ENCODE measurements around the gene ZNF654. TPM values are rescaled to one million over a fixed set of nuclear protein-coding genes. Genes with fewer than 3 reads are reported as not detected.
A peak's percentile ranks its signal among the peaks of the same experiment; 100 is the strongest.

Gene ZNF654
- polyA plus RNA-seq, 6 donors from 2014 or later = 7.6 to 18.5 (median 15.8) TPM

DNA sequence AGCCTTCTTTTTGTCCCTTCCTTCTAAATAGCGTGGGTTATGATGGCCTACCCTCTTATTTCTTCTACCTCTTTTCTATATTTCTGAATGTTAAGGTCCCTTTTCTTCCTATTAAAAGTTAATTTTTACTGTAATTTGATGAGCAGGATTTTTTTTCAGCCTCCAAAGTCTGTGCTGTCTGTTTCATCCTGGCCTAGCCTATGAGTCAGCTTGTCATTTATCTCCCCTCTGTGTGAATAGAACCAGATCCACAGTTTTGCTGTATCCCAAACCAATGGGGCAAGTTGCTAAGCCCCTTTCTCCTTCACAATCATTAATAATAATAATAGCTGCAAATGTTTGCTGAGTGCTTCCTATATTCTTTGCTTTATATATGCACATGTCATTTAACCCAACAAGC, 72.6 kb downstream of the ZNF654 start:
- H3K9me3 Mint-ChIP-seq = no peaks in the 10 kb centered on the region
- H3K27me3 Mint-ChIP-seq = no peaks in the 10 kb centered on the region
- H3K4me3 Mint-ChIP-seq = no peak overlapping the region
- peaks cover 6 to 16% of the 10 kb centered on the region in 2 donors for H3K36me3 Mint-ChIP-seq
- H3K27ac Mint-ChIP-seq = peak overlapping the region in 1 of 6 donors; percentile 92
- ATAC-seq (ENCODE audit: low read depth in 2 of 2) (no peak), DNase-seq (no peak)
- peaks cover 4 to 6% (median 4%) of the 10 kb centered on the region in 3 donors for H3K4me1 Mint-ChIP-seq

DNA sequence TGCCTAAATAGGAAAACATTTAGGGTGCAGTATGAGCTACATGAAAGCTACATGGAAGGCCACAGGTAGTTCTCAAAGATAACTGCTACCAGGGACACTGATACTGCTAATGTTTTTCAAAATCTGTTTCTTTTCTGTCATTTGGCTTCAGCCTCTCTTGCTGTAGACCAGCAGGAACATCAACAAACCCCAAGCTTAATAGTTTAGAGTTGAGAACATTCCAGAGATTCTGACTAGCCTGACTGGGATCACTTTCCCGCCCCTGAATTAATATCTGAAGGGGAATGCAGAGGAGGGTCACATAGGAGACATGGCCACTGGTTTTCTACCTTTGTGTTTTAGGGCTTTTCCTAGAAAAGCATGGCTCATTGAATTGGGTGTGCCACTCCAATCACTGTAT, 73.8 kb downstream of the ZNF654 start:
- H3K4me1 Mint-ChIP-seq = peaks cover 0 to 4% (median 0%) of the 10 kb centered on the region in 3 donors
- no peak overlapping the region for H3K27ac Mint-ChIP-seq
- no peak for DNase-seq
- no peaks in the 10 kb centered on the region for H3K9me3 Mint-ChIP-seq
- H3K36me3 Mint-ChIP-seq = peaks cover 6 to 12% of the 10 kb centered on the region in 2 donors
- H3K27me3 Mint-ChIP-seq = no peaks in the 10 kb centered on the region
- no peak for ATAC-seq (ENCODE audit: low read depth in 2 of 2)
- no peak overlapping the region for H3K4me3 Mint-ChIP-seq

DNA sequence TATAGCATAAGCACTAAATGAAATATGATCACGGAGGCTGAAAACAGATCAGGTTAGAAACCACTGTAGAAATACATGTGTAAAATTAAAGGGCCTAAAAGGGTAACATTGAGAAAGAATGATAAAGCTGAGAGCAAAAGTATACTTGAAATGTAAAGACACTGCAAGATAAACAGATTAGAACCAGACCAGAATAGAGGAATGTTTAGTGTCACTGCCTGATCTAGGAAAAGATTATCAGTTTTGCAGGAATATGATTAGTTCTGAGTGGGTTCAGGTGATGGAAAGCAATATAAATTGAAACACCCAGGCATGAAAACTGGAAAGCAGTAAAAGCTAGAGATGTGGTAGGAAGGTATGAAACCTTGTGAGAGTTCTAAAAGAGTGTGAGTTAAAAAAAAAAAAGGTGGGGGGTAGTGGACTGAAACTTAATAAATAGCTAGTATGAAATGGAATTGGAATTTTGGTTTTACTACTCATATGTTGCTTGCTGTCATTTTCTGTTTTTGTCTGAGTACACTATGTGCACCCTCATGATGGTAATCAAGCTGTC, 74.7 kb downstream of the ZNF654 start:
- no peak for ATAC-seq (ENCODE audit: low read depth in 2 of 2)
- H3K27ac Mint-ChIP-seq = peak overlapping the region in 3 of 6 donors; percentile 0 to 83 (median 67)
- DNase-seq = no peak
- H3K27me3 Mint-ChIP-seq = no peaks in the 10 kb centered on the region
- H3K4me3 Mint-ChIP-seq = no peak overlapping the region
- H3K9me3 Mint-ChIP-seq = no peaks in the 10 kb centered on the region
- peaks cover 6 to 14% of the 10 kb centered on the region in 2 donors for H3K36me3 Mint-ChIP-seq
- H3K4me1 Mint-ChIP-seq = peaks cover 0 to 4% (median 0%) of the 10 kb centered on the region in 3 donors

DNA sequence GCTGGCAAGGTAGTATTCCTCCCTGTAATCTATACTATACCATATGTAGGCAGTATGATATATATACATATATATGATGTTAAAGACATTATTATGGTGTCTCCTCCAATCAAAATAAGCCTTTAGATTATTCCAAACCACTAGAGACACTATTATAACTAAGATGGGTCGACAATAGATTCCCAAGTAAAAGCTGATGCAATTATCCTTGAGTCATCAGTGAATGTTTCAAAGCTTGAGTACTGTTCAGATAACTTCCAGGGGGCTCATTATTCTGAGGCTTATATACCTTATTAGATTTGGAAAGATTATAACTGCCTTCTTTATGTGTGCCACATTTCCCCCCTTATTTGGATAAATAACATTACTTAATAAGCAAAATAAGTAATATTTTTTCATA, 78.8 kb downstream of the ZNF654 start:
- Mint-ChIP-seq H3K4me1 (peaks cover 0 to 4% (median 0%) of the 10 kb centered on the region in 3 donors), H3K9me3 (no peaks in the 10 kb centered on the region), H3K4me3 (no peak overlapping the region), H3K36me3 (peaks cover 14 to 23% of the 10 kb centered on the region in 2 donors), H3K27ac (no peak overlapping the region), H3K27me3 (no peaks in the 10 kb centered on the region)
- no peak for DNase-seq
- ATAC-seq (ENCODE audit: low read depth in 2 of 2) = no peak

DNA sequence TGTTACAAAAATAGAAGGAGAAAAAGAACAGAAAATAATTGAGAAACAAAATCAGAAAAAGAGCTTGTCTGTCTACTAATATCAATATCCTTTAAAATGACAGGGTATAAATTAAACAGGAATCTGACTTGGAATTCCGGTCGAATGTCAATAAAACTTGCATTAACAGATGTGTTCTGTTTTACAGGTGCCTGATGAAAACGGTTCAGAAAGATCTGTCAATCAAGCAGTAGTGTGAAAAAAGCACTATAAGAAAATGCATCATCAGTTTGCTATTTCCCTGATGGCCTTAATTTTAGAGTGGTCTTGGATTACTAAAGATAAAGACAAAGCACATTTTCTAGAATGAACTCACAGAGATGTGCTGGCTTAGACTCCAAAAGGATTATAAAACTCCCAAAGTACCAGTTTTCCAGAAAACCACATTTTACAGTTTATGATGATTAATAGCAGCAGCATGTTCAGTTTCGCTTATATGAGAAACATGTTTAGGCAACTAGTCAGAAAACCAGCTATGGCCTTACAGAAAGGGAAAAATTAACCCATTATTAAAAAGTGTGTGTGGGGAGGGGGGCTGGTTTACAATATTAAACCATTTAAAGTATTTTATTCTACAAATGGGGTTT, 82.5 kb downstream of the ZNF654 start:
- Mint-ChIP-seq H3K9me3 (no peaks in the 10 kb centered on the region), H3K4me3 (no peak overlapping the region), H3K36me3 (peaks cover 9 to 17% of the 10 kb centered on the region in 2 donors), H3K27ac (no peak overlapping the region), H3K27me3 (no peaks in the 10 kb centered on the region), H3K4me1 (no peaks in the 10 kb centered on the region)
- ATAC-seq (ENCODE audit: low read depth in 2 of 2) (no peak), DNase-seq (no peak)

DNA sequence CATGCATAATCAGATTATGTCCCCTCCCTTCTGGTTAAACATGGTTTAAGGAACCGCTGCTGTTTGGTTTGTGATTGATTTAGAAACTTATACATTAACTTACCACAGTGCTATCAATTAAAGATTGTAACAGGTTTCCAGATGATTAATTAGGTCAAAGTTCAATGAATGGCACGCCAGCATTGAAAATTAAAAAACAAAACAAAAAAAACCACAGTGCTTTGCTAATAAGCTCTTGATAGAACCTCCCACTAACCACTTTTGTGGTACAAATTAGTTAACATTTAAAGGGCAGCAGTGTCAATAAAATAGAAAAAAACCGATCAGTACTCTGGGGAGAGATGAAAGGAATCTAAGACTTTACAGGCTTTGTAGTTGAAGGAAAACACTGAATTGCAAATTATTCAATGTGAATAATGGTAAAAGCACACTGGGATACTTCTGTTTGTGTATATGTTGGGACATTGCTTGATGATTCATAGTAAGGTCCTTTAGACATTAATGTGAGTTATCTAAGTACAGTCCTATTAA, 83.1 kb downstream of the ZNF654 start:
- peak overlapping the region in 1 of 6 donors; percentile 1 for H3K27ac Mint-ChIP-seq
- H3K36me3 Mint-ChIP-seq = peaks cover 8 to 15% of the 10 kb centered on the region in 2 donors
- DNase-seq (no peak), ATAC-seq (ENCODE audit: low read depth in 2 of 2) (no peak)
- no peaks in the 10 kb centered on the region for H3K27me3 Mint-ChIP-seq
- no peaks in the 10 kb centered on the region for H3K9me3 Mint-ChIP-seq
- no peaks in the 10 kb centered on the region for H3K4me1 Mint-ChIP-seq
- H3K4me3 Mint-ChIP-seq = no peak overlapping the region

DNA sequence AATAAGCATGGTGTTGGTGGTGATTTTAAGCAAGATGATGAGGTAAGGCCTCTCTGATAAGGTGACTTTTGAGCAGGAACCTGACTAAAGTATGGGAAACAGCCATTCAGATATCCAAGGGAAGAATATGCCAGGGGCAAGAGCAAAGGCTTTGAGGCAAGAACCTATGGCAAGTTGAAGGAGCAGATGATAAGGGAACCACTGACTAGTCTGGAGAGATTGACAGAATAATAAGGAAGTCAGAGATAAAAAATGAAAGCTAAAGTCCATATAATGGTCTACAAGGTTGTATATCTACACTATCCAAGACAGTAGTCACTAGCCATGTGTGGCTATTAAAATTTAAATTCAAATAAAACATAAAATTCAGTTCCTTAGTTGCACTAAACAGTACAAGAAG, 88.2 kb downstream of the ZNF654 start:
- Mint-ChIP-seq H3K27me3 (no peaks in the 10 kb centered on the region), H3K4me1 (peaks cover 7 to 25% (median 18%) of the 10 kb centered on the region in 3 donors), H3K36me3 (no peaks in the 10 kb centered on the region), H3K9me3 (no peaks in the 10 kb centered on the region), H3K4me3 (peak overlapping the region in 2 of 8 donors; percentile 71 to 100), H3K27ac (peak overlapping the region in 1 of 6 donors; percentile 32)
- ATAC-seq (ENCODE audit: low read depth in 2 of 2) (no peak), DNase-seq (no peak)

DNA sequence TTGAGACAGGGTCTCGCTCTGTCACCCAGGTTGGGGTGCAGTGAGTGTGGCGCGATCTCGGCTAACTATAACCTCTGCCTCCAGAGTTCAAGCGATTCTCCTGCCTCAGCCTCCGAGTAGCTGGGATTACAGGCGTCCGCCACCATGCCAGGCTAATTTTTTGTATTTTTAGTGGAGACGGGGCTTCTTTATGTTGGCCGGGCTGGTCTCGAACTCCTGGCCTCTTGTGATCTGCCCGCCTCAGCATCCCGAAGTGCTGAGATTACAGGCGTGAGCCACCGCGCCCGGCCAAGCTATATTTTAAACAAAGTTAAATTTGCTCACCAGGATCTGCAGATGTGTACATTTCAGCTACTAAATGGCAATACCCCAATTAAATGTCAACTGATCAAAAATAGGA, 89.6 kb downstream of the ZNF654 start:
- Mint-ChIP-seq H3K9me3 (no peaks in the 10 kb centered on the region), H3K36me3 (no peaks in the 10 kb centered on the region), H3K27ac (peak overlapping the region in 4 of 6 donors; percentile 10 to 95 (median 84)), H3K4me3 (peak overlapping the region; percentile 48 to 100 (median 98)), H3K27me3 (no peaks in the 10 kb centered on the region), H3K4me1 (peaks cover 12 to 34% (median 25%) of the 10 kb centered on the region in 3 donors)
- ATAC-seq (ENCODE audit: low read depth in 2 of 2) (no peak), DNase-seq (no peak)

DNA sequence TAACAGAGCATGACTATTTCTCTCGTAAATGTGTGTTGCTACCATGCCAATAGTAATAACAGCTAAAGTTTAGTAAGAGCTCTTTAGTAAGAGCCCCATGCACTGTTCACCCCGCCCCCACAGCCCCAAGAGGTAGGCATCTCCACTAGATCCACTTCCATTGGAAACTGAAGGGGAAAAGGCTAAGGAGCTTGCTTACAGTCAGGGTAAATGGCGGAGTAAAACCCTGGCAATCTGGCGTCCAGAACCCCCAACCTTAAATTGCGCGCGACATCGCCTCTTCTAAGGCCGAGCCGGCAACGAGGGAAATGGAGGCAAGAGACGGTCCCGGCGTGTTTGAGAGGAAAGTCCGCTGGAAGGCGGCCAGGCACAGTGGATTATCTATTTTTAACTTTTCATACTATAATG, 90.0 kb downstream of the ZNF654 start:
- Mint-ChIP-seq H3K36me3 (no peaks in the 10 kb centered on the region), H3K9me3 (no peaks in the 10 kb centered on the region), H3K4me3 (peak overlapping the region; percentile 94 to 100 (median 98)), H3K27me3 (no peaks in the 10 kb centered on the region), H3K4me1 (peaks cover 12 to 34% (median 25%) of the 10 kb centered on the region in 3 donors), H3K27ac (peak overlapping the region; percentile 95 to 98 (median 96))
- ATAC-seq (ENCODE audit: low read depth in 2 of 2) (peak in 1 of 2 donors; percentile 2), DNase-seq (no peak)

DNA sequence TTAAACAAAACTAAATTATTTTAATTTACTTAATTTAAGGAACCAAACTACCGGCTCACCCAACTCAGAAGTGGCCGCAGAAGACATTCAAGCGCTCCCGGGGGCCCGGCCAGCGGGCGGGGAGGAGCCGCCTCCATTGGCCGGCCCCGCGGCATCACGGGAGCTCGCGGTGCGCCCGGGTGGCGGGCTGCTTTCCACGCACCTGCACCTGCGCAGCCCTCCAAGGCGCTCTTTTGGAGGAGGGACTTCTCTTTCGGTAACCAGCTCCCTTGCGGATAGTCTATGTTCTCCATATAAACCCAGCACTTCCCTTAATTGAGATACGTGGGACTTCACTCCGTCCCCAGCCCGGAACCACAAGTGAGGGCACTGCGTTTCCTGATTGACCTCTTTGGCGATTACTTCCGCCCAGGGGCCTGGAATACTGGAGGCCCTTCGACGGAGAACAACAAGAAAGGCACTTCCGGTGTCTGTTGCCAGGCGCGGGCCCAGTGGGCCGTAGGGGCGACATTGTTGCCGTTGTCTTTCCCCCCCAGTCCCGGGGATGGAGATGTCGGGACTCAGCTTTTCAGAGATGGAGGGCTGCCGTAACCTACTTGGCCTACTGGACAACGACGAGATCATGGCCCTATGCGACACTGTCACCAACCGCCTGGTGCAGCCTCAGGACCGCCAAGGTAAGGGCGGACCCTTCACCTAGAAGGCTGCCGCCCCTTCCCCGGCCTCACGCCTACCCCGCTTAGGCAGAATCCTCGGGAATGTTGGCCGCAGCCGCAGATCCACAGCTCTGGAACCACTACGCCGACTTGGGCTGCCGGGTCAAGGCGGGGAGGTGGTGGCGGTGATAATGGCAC, 90.7 kb downstream of the ZNF654 start, which contains the start of gene C3orf38:
C3orf38 (plus strand) TSS at position 451 of the 854 bp plus-strand sequence; CDS start at position 545, 94 bp downstream.
- peak within 1 kb of the TSS; percentile 94 to 100 (median 98) for H3K4me3 Mint-ChIP-seq
- peak within 1 kb of the TSS; percentile 95 to 99 (median 98) for H3K27ac Mint-ChIP-seq
- DNase-seq (peak; percentile 86), ATAC-seq (ENCODE audit: low read depth in 2 of 2) (peak; percentile 86 to 87)
- H3K9me3 Mint-ChIP-seq = no peaks in the 10 kb centered on the region
- peaks cover 0 to 3% of the 10 kb centered on the region in 2 donors for H3K36me3 Mint-ChIP-seq
- H3K27me3 Mint-ChIP-seq = no peaks in the 10 kb centered on the region
- H3K4me1 Mint-ChIP-seq = peaks cover 12 to 34% (median 25%) of the 10 kb centered on the region in 3 donors

DNA sequence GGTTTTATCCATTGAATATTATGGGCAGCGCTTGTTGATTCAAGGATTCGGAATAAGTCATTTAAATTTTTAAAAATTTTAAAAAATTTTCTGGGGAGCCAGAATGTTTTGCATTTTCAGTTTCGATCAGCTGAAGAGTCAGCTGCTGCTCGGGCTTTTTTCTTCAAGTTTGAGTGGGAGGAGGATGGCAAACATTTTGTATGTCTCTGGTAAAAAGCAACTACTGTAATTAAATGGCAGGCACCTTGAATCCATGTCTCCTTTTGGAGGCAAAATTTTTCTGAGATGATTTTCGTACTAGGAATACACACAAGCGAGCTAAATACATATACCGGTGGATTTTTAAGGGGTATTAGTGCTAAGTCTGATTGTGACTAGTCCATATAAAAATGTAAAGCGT, 91.3 kb downstream of the ZNF654 start:
- no peaks in the 10 kb centered on the region for H3K9me3 Mint-ChIP-seq
- DNase-seq (peak; percentile 51), ATAC-seq (ENCODE audit: low read depth in 2 of 2) (peak; percentile 33 to 38)
- peaks cover 12 to 34% (median 25%) of the 10 kb centered on the region in 3 donors for H3K4me1 Mint-ChIP-seq
- H3K27me3 Mint-ChIP-seq = no peaks in the 10 kb centered on the region
- peaks cover 0 to 3% of the 10 kb centered on the region in 2 donors for H3K36me3 Mint-ChIP-seq
- peak overlapping the region; percentile 95 to 99 (median 98) for H3K27ac Mint-ChIP-seq
- H3K4me3 Mint-ChIP-seq = peak overlapping the region; percentile 94 to 100 (median 98)

DNA sequence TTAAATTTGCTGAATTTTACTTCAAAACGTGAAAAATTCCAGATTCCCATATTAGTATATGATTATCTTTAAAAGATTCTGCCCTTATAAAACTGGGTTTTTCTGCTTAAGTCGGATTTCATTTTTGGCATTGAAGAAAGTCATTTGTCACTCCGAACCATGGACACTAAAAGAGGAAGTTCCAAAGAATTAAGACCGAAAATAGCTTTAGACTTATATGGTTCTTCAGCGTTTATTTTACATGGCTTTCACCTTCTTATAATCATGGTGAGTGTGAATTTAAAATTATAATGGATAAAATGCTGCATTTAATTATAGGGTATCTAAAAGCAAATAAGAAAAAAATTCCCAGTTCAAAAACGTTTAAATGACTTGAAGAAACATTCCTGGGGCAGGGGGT, 91.8 kb downstream of the ZNF654 start:
- ATAC-seq (ENCODE audit: low read depth in 2 of 2) (no peak), DNase-seq (peak; percentile 29)
- Mint-ChIP-seq H3K27me3 (no peaks in the 10 kb centered on the region), H3K36me3 (peaks cover 0 to 5% of the 10 kb centered on the region in 2 donors), H3K4me3 (peak overlapping the region; percentile 94 to 100 (median 98)), H3K4me1 (peaks cover 12 to 34% (median 25%) of the 10 kb centered on the region in 3 donors), H3K27ac (peak overlapping the region; percentile 95 to 99 (median 98)), H3K9me3 (no peaks in the 10 kb centered on the region)

DNA sequence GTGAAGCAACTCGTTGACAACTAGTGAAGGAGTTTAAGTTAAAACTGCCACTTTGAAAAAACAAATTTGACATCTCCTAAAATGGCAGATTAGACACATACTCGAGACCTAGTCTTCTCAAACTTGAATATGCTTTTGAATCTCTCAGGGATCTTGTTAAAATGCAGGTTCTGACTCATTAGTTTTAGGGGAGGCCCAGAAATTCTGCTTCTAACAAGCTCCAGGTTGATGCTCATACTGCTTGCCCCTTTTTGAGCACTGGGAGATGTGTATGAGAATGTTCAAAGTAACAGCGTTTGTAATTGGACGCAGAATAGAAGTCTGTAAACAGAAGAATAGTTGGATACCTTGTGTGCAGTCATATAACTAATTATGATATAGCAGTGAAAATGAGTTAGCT, 92.3 kb downstream of the ZNF654 start:
- Mint-ChIP-seq H3K4me3 (peak overlapping the region; percentile 32 to 100 (median 86)), H3K27me3 (no peaks in the 10 kb centered on the region), H3K36me3 (peaks cover 0 to 11% of the 10 kb centered on the region in 2 donors), H3K4me1 (peaks cover 12 to 34% (median 30%) of the 10 kb centered on the region in 3 donors), H3K9me3 (no peaks in the 10 kb centered on the region), H3K27ac (peak overlapping the region in 2 of 6 donors; percentile 9 to 95)
- ATAC-seq (ENCODE audit: low read depth in 2 of 2) (no peak), DNase-seq (no peak)

Measured in naive B cell (primary cell).